ENCODE measurements around the gene NXNL2. TPM values are rescaled to one million over a fixed set of nuclear protein-coding genes. Genes with fewer than 3 reads are reported as not detected.
A peak's percentile ranks its signal among the peaks of the same experiment; 100 is the strongest.

The NXNL2 gene
- total RNA-seq, 2 donors from 2014 or later, result not detected

DNA sequence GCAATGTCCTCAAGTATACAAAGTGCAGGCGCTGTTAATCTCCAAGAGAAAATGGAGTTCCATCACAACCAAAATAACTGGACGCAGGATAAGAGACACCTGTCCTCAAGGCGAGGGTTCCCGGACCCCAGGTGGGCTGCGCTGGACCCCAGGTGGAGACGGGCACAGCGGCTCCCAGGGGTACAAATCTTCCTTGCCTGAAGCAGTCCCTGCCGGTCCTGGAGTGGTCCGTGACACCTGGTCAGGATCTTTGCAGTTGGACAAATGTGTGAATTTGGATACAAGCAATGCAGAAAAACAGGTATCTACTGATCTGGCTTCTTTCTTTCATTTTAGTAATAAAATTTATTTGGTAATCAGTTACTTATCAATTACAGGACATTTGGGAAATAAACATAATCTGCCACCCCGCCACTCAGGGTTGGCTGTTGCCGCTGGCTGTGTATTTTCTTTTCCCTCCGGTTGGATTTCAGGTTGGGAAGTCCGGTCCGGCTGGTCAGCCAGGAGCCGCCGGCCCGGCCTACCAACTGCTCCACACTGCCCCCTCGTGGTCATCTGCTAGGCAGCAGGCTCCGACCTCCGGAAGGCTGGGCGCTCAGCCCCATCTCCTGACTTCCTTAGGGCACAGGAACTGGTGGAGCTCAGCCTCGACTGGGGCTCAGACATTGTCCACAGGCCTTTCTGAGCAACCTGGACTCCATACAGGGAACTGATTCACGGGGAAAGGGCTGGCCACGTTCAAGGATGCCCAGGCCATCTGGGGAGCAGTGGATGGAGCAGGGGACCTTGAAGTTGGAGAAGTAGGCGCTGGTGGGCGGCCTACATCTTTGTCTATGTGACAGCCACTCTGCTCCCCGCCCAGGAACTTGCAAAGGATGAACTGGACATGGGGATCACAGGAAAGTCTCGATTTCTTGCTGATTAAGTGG is 43.4 kb downstream of the NXNL2 start:
- H3K36me3 Mint-ChIP-seq (ENCODE audit: low read depth), result no peaks in the 10 kb centered on the region
- no peak overlapping the region for H3K27ac ChIP-seq (ENCODE audit: low read depth, low read length)
- DNase-seq, result peak; percentile 97
- H3K9me3 Mint-ChIP-seq, result peaks cover 1% of the 10 kb centered on the region
- TF ChIP-seq, protein P1, sequence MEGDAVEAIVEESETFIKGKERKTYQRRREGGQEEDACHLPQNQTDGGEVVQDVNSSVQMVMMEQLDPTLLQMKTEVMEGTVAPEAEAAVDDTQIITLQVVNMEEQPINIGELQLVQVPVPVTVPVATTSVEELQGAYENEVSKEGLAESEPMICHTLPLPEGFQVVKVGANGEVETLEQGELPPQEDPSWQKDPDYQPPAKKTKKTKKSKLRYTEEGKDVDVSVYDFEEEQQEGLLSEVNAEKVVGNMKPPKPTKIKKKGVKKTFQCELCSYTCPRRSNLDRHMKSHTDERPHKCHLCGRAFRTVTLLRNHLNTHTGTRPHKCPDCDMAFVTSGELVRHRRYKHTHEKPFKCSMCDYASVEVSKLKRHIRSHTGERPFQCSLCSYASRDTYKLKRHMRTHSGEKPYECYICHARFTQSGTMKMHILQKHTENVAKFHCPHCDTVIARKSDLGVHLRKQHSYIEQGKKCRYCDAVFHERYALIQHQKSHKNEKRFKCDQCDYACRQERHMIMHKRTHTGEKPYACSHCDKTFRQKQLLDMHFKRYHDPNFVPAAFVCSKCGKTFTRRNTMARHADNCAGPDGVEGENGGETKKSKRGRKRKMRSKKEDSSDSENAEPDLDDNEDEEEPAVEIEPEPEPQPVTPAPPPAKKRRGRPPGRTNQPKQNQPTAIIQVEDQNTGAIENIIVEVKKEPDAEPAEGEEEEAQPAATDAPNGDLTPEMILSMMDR (conservative IDR thresholded peaks at IDR 0.05), result peak; percentile 98
- H3K27ac Mint-ChIP-seq, result no peak overlapping the region
- H3K4me3 Mint-ChIP-seq, result no peak overlapping the region
- no peaks in the 10 kb centered on the region for H3K4me1 ChIP-seq (ENCODE audit: control insufficient read depth, insufficient read depth, low read length)
- no peaks in the 10 kb centered on the region for H3K36me3 ChIP-seq (ENCODE audit: control insufficient read depth, insufficient read depth, low read length)
- no peak overlapping the region for H3K4me3 ChIP-seq (ENCODE audit: low read length)
- H3K27me3 Mint-ChIP-seq (ENCODE audit: insufficient read depth), result peaks cover 44% of the 10 kb centered on the region
- peaks cover 20% of the 10 kb centered on the region for H3K27me3 ChIP-seq (ENCODE audit: control insufficient read depth, insufficient read depth, low read length, poor library complexity, severe bottlenecking)
- H3K4me1 Mint-ChIP-seq, result no peaks in the 10 kb centered on the region
- 53 to 68% methylated on average over 15 to 28 of the region's 28 CpGs for WGBS, 2 experiments (ENCODE audit: insufficient coverage in 1 of 2, insufficient read length in 1 of 2)
- no peak overlapping the region for H3K9ac ChIP-seq (ENCODE audit: extremely low read depth, low read length, poor library complexity, severe bottlenecking)
- no peaks in the 10 kb centered on the region for H3K9me3 ChIP-seq (ENCODE audit: control insufficient read depth, low read length)

DNA sequence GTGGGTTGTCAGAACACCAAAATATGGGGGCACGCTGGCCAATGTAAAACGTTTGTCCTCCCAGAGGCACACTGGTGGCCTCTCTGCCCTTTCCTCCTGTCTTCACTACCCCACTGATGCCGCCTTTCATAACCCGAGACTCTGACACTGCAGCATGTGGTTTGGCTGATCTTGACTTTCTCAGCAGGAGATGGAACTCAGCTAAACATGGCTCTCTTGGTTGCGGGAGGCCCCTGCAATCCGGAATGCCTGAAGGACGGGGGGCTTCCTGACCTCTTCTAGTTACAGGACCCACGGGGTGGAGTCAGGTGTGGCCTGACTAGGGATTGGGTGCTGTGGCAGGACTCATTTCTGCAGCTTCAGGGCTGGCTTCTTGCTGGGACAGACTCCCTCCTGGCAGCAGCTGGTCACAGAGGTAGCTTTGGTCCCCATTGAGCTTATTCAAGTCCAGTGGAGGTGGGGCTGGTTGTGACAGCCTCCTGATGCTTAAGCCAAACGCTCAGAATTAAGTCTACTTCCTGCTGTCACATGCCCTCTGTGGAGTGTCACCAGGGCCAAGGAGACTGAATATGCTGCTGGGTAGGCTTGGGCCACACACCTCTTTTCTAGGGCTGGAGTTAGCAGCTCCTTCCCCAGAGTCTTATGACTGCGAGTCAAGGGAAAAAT is 44.2 kb downstream of the NXNL2 start:
- Mint-ChIP-seq H3K27ac (no peak overlapping the region), H3K27me3 (ENCODE audit: insufficient read depth) (peaks cover 42% of the 10 kb centered on the region), H3K9me3 (peaks cover 1% of the 10 kb centered on the region), H3K4me1 (no peaks in the 10 kb centered on the region), H3K4me3 (no peak overlapping the region), H3K36me3 (ENCODE audit: low read depth) (no peaks in the 10 kb centered on the region)
- no peak for DNase-seq
- no peaks in the 10 kb centered on the region for H3K9me3 ChIP-seq (ENCODE audit: control insufficient read depth, low read length)
- no peaks in the 10 kb centered on the region for H3K36me3 ChIP-seq (ENCODE audit: control insufficient read depth, insufficient read depth, low read length)
- no peak overlapping the region for H3K9ac ChIP-seq (ENCODE audit: extremely low read depth, low read length, poor library complexity, severe bottlenecking)
- no peak overlapping the region for H3K27ac ChIP-seq (ENCODE audit: low read depth, low read length)
- peaks cover 17% of the 10 kb centered on the region for H3K27me3 ChIP-seq (ENCODE audit: control insufficient read depth, insufficient read depth, low read length, poor library complexity, severe bottlenecking)
- H3K4me3 ChIP-seq (ENCODE audit: low read length), result no peak overlapping the region
- TF ChIP-seq, protein P1 (conservative IDR thresholded peaks at IDR 0.05), result no peak
- H3K4me1 ChIP-seq (ENCODE audit: control insufficient read depth, insufficient read depth, low read length), result no peaks in the 10 kb centered on the region
- 90 to 94% methylated on average over 7 to 10 of the region's 10 CpGs for WGBS, 2 experiments (ENCODE audit: insufficient coverage in 1 of 2, insufficient read length in 1 of 2)

DNA sequence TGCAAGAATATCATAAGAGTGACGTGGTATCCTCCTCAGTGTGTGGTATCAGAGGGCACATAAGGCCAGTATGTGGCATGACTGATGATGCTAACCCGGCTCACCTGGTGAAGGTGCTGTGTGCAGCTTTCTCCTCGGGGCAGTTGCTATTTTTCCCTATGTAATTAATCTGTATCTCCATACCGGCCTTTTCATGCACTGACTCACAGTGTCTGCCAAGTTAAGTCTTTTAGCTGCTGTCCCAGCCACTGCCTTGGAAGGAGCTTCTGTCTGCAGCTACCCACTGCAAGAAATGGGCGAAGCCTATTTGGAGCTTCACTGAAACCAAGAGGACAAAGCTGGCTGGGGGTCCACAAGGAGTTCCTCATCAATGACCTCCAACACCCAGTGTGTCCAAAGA is 46.0 kb downstream of the NXNL2 start:
- DNase-seq, result no peak
- H3K9ac ChIP-seq (ENCODE audit: extremely low read depth, low read length, poor library complexity, severe bottlenecking), result no peak overlapping the region
- Mint-ChIP-seq H3K9me3 (peaks cover 1% of the 10 kb centered on the region), H3K4me1 (no peaks in the 10 kb centered on the region), H3K27ac (no peak overlapping the region), H3K36me3 (ENCODE audit: low read depth) (no peaks in the 10 kb centered on the region), H3K27me3 (ENCODE audit: insufficient read depth) (peaks cover 35% of the 10 kb centered on the region), H3K4me3 (no peak overlapping the region)
- H3K4me3 ChIP-seq (ENCODE audit: low read length), result no peak overlapping the region
- no peaks in the 10 kb centered on the region for H3K36me3 ChIP-seq (ENCODE audit: control insufficient read depth, insufficient read depth, low read length)
- H3K27ac ChIP-seq (ENCODE audit: low read depth, low read length), result no peak overlapping the region
- H3K9me3 ChIP-seq (ENCODE audit: control insufficient read depth, low read length), result no peaks in the 10 kb centered on the region
- WGBS, 2 experiments (ENCODE audit: insufficient coverage in 1 of 2, insufficient read length in 1 of 2), result 91 to 92% methylated on average over 4 to 5 of the region's 5 CpGs
- H3K27me3 ChIP-seq (ENCODE audit: control insufficient read depth, insufficient read depth, low read length, poor library complexity, severe bottlenecking), result peaks cover 17% of the 10 kb centered on the region
- no peaks in the 10 kb centered on the region for H3K4me1 ChIP-seq (ENCODE audit: control insufficient read depth, insufficient read depth, low read length)
- TF ChIP-seq, protein P1 (conservative IDR thresholded peaks at IDR 0.05), result no peak
